ENCODE data around the gene CDH15. TPM values are rescaled to one million over a fixed set of nuclear protein-coding genes. Genes with fewer than 3 reads are reported as not detected.

The CDH15 gene
- total and polyA plus RNA-seq, 2 of the 13 experiments (the other 11 are each of a cell fraction or from before 2014, with no cell fraction given), result 0.74 to 2.2 TPM

- TF ChIP-seq ZNF138 (CRISPR knock-in tag; IDR thresholded peaks at IDR 0.05; ENCODE audit: low read depth) (peak; percentile 75), RBFOX2 (IDR thresholded peaks at IDR 0.05; ENCODE audit: low read depth, low read length) (peak; percentile 98), ZNF761 (CRISPR knock-in tag; conservative IDR thresholded peaks at IDR 0.05) (peak; percentile 76; the same call in 1 of the 2 replicates), SAP130 (CRISPR knock-in tag; IDR thresholded peaks at IDR 0.05; ENCODE audit: low read depth) (peak; percentile 100), ZNF446 (CRISPR knock-in tag; IDR thresholded peaks at IDR 0.05) (peak; percentile 36; the same call in 1 of the 2 replicates), KLF16 (CRISPR knock-in tag; IDR thresholded peaks at IDR 0.05) (peak in 1 of 2 experiments; percentile 98; a peak in 2 of 4 replicates), ONECUT2 (CRISPR knock-in tag; IDR thresholded peaks at IDR 0.05) (0 out of 2 replicates have a peak, but pooled peaks have one; percentile 27), GTF2F1 (IDR thresholded peaks at IDR 0.05; ENCODE audit: low read length) (no peak), MEIS2 (CRISPR knock-in tag; IDR thresholded peaks at IDR 0.05) (peak; percentile 66), FUBP1 (CRISPR knock-in tag; IDR thresholded peaks at IDR 0.05; ENCODE audit: borderline replicate concordance) (no peak), MIXL1 (CRISPR knock-in tag; IDR thresholded peaks at IDR 0.05) (peak; percentile 84), ZNF558 (CRISPR knock-in tag; IDR thresholded peaks at IDR 0.05; ENCODE audit: borderline replicate concordance) (peak; percentile 73; the same call in 1 of the 2 replicates), REST (IDR thresholded peaks at IDR 0.05; ENCODE audit: borderline replicate concordance in 1 of 2, low read depth in 1 of 2, low read length in 2 of 2) (0 out of 4 replicates have a peak, but pooled peaks of 1 of the 2 experiments have one; percentile 51), MTA1 (CRISPR knock-in tag; IDR thresholded peaks at IDR 0.05; ENCODE audit: borderline replicate concordance) (peak; percentile 66; the same call in 1 of the 2 replicates), STAG1 (CRISPR knock-in tag; IDR thresholded peaks at IDR 0.05) (no peak; the same call in 1 of the 2 replicates), ZNF616 (CRISPR knock-in tag; IDR thresholded peaks at IDR 0.05; ENCODE audit: low read depth) (no peak), SRSF9 (IDR thresholded peaks at IDR 0.05; ENCODE audit: borderline replicate concordance, insufficient read depth, low read depth, low read length, poor library complexity, severe bottlenecking) (no peak), MZF1 (CRISPR knock-in tag; IDR thresholded peaks at IDR 0.05; ENCODE audit: borderline replicate concordance) (peak; percentile 26; the same call in 1 of the 2 replicates), ZNF557 (CRISPR knock-in tag; IDR thresholded peaks at IDR 0.05) (peak; percentile 66; the same call in 1 of the 2 replicates), RFXANK (CRISPR knock-in tag; IDR thresholded peaks at IDR 0.05) (peak; percentile 48; the same call in 1 of the 2 replicates), ATF7 (IDR thresholded peaks at IDR 0.05) (no peak), ATF7 (CRISPR knock-in tag; IDR thresholded peaks at IDR 0.05) (0 out of 2 replicates have a peak, but pooled peaks have one; percentile 71)
These were observed 46.0 kb downstream of the CDH15 start, which contains the start of gene ZNF778 (continued) for GRCh38 chr16:89217388-89218191.
